NCI-H2107 (cell line): Measurements from ENCODE around the gene SLC17A5.
A peak's percentile ranks its signal among the peaks of the same experiment; 100 is the strongest.
"Not testable (repeated sequence)": the region's sequence is repeated elsewhere in the genome, so short reads cannot be mapped to it uniquely, and the experiment has no call there.

ENCODE experiments used
- DNase-seq: peaks from one replicate; lab custom pipeline; 2025; lab: John Stamatoyannopoulos, UW

Gene SLC17A5

DNA sequence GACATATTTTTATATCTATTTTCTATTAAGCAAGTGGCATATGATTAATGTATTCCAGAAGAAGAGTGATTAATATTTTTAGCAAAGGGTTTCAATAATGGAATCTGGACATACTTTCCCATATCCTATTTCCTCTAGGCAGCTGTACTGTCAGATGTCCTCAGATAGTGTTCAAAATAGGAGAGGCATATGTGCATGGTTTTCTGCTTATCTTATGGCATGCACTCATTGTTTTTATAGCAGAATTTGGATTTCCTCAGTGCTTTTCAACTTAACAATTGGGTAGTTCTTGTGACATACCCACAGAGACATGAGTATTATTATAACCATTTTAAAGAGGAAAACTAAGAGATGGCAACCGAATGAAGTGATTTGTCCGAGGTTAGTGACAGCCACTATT lies 12.6 kb upstream of the SLC17A5 start:
- DNase-seq = no peak

DNA sequence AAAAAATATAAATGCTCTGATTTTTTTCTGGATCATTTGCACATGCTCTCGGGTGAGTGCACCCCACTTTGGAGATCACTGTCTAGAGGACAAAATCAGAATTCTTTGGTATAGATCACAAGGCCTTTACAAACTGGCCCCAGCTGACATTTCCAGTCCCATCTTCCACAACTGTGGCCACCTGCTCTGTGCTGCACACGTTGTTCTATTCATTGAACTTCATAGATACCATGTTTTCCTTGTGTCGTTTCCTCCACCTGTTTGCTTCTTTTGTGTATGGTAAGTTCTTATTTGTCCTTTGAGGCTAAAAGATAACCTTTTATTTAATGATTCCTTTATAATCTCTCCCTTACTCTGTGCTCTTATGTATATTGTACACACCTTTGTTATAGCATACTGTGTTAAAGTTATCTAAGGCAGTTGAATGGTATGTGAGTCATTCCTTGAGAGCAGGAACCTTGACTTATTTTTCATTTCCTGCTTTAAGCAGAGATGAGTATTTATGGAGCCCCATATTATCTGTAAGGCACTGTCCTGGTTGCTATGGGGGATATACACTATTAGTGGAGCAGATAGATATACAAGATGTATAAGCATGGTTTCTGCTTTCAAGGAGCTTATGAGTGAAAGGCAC lies 12.0 kb upstream of the SLC17A5 start:
- DNase-seq = no peak

DNA sequence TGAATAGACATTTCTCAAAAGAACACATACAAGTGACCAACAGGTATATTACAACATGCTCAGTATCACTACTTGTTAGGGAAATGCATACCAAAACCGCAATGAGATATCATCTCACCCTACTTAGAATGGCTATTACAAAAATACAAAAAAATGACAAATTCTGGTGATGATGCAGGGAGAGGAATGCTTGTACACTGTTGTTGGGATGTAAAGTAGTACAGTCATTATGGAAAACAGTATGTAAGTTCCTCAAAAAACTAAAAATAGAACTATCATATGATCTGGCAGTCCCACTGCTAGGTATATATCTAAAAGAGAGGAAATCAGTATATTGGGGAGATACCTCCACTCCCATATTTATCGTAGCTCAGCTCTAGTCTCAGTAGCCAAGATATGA lies 10.9 kb upstream of the SLC17A5 start:
- no peak for DNase-seq

DNA sequence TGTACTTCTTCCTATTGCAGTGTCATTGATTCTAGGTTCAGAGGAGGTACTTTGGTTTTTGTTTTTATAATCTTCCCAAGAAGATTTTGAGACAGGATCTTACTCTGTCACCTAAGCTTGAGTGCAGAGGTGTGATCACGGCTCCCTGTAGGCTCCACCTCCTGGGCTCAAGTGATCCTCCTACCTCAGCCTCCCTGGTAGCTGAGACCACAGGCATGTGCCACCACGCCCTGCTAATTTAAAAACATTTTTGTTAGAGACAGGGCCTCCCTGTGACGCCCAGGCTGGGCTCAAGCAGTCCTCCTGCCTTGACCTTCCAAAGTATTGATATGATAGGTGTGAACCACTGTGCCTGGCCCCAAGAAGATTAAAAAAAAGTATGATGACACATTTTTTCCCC lies 3.4 kb upstream of the SLC17A5 start:
- DNase-seq = no peak

DNA sequence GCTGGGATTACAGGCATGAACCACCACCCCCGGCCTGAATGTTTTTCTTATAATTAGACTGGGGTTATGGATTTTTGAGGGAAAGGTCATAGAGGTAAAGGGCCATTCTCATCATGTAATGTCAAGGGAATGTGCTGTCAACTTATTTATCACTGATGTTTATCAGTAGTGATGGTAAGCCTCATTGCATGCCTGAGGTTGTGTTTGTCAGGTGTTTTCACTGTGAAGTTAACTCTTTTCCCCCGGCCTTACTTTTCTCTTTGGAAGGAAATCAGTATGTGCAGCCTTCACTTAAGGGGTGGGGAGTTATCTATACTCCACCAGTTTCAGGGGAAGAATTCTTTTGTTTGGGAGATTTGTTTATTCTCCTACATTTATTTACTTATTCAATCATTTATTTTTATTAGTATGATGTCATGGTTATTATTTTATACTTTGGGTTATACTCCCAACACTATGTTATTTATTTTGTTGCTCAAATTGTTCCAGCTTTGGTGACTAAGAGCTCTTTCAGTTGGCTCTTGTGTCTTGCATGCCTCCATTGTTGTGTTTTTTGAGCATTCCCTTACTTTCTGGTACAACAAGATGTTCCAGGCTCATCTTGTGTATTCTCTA lies 2.8 kb upstream of the SLC17A5 start:
- DNase-seq = no peak

DNA sequence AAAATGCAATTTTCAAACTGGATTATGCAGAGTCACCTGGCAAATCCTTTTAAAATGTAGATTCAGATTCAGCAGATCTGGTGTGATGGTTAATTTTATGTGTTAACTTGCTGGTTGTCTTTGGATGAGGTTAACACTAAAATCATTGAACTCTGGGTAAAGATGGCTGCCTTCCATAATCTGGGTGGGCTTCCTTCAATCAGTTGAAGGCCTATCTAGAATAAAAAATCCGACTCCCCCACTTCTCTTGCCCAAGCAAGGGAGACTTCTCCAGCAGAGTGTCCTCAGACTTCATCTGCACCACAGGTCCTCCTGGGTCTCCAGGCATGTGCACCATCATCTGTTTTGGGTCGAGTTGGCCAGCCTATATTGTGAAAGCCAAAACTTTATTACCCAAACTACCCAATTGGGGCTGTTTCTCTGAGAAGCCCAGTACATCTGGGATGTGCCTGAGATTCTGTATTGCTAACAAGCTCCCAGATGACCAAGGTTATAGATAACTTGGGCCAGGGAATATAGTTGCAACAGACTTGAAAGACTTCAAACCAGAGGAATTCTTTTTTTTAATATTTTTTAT lies 1.6 kb upstream of the SLC17A5 start:
- no peak for DNase-seq

DNA sequence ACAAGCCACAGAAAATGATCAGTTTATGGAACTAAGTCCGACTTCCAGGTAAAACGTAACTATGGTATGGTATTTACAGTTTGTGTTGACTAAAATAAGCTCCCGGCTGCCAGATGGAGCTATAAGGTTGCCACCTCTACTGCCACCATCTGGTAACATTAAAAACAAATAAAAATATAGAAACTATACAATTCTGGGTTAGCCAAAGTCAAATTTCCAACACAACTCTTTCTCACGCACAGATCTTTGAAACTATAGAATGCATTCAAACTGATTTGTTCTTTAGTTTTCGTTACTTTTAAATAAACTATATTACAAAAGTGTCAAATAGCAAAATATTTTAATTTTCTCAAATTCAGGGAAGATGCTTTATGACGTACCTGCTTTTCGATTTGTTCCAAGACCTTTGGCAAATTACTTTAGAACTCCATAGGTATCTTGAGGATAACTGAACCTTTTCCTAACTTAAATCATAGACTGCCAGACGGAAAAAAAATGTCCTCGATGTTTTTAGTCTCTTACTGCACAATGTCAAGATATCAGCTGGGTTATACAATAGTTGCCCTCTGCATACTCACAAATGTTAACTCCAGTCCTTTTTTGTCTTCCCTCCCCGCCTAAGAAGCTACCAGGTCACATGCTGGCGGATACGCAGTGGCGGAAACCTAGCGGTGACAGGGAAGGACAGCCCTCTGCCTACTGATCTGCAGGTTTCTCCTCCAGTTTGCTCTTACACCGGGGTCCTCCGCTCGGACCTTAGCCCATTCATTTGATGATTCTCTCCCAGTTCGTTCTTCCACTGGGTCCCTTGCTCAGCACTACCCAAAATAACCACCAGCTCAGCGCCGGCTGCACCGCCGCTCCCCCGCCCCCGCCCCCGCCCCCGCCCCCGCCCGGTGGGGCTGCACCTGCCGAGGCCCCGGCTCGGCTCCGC lies 888 bp downstream of the SLC17A5 start:
- DNase-seq = peak; percentile 9

DNA sequence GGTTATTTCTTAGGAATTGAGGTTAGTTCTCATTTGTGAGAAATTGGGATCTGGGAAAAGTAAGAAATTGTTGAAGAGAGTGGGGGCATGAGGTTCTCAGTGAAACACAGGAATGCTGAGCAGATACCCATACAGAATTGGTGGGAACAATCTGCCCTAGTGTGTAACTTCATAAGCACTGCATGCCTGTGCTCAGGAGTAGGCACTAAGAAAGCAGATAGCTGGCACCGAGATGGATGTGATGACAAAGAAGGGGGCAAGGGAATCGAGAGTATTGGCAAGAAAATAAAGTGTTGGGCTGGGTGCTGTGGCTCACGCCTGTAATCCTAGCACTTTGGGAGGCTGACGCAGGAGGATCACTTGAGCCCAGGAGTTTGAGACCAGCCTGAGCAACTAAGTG lies 4.0 kb downstream of the SLC17A5 start:
- DNase-seq = no peak

DNA sequence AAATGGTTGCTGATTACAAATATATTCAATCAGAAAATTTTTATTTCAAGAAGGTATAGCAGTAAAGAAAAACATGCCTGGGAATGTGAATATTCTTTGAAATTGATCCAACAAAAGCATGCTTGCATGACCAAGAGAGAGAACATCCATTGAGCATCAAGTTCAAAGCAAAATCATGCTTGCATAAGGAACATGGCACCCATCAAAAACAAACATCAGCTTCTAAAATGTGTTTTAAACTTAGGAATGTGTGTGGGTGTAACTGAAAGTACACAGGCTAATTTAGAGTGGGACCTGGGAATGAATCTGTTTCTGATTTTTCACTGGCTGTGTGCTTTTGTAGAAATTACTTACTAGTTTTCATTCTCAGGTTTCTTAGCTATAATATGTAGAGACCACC lies 5.6 kb downstream of the SLC17A5 start:
- no peak for DNase-seq

DNA sequence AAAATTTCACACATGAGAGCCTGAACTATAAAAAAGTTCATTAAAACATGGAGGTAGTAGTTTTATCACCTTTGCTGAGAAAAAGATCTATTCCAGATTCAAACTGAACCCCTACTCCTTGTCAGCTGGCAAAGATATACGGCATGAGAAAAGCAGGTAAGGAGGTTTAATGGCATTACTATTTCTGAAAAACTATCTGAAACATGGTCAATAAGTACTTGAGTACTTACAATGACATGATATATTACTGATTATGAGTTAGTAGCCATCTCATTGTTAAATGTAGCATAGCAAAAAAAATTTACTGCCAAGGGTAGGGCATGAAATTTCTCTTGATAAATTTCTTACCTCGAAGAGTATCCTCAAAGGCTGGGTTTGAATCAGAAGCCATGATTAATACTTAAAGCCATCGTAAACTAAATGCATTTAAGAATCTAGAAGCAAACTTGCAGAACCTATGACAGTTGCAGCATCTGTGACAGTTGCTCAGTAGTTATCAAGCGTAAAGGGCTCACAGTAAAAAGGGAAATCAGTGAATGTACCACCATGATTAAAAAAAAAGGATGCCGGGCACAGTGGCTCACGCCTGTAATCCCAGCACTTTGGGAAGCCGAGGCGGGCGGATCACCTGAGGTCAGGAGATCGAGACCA lies 8.7 kb downstream of the SLC17A5 start:
- DNase-seq = no peak

DNA sequence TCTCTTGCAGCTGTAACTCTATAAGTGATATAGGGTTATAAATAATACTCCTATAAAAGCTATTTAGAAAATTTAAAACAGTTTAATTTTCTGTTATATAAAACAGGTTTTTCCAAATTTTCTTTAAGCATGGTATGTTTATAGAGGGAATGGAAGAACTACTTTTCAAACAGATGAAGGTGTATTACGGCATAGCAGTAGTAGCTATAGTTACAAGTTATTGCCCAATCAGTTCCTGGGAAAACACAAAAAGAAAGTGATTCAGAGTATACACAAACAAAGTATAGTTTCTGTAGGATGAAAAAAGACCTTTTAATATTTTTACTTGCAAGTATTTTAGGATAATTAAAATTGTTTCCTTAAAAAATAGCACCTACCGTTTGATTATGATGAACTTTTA lies 9.8 kb downstream of the SLC17A5 start:
- no peak for DNase-seq

DNA sequence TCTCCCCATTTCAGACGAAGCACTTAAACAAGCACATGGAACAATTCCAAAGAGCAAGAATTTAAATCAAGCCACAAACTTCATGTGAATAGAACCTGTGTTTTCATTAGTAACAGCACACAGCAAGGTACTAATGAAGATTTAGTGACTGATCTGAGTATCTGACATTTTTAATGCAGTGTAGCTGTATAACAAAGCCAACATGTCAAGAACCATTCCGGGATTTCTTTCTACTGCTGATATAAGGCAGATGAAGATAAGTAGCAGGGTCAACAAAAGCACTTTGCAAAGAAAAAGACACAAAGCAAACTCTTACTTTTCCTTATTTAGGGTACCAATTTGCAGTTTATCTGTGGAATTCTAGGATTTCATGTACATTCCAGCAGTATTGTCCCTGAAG lies 11.3 kb downstream of the SLC17A5 start:
- DNase-seq = no peak

DNA sequence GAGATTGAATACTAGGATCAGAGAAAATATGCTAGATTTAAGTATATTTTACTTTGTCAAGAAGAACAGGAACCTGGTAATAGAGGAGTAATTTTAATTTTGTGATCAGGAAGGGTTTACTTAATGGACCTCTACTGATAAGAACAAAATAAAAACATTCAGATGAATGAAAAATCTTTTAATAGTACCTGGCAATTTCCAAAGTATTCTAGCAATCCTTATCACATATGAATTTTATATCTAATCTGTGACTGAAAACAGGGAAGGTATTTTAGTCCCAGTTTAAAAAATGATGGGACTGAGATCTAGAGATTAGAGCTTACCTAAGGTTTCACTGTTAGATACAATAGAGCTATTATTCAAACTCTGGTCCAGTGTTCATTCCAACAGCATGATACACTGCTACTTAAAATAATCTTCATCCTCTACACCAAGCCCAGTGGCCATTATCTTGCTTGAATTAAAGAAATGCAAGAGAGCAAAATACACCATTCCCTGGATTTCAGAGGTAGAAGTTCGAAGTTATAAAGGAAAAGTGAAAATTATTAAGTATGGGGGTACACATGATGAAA lies 13.5 kb downstream of the SLC17A5 start:
- no peak for DNase-seq

DNA sequence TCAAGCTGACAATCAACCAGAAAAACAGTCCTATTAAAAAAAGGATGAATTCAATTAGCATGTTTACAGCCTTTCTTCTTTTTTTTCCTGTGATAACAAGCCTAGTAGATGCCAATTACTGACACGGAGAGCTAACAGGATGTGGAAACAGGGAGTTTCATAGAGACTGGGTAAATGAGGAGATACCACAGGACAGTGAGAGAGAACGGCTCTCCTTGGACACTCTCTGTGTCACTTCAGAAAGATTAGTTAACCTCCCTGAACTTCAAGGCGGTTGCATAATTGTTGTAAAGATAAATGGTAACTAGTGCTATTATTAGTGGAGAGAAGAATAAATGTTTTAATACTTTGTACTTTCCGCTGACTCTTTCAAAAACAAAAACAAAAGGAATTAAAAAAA lies 14.8 kb downstream of the SLC17A5 start:
- no peak for DNase-seq

DNA sequence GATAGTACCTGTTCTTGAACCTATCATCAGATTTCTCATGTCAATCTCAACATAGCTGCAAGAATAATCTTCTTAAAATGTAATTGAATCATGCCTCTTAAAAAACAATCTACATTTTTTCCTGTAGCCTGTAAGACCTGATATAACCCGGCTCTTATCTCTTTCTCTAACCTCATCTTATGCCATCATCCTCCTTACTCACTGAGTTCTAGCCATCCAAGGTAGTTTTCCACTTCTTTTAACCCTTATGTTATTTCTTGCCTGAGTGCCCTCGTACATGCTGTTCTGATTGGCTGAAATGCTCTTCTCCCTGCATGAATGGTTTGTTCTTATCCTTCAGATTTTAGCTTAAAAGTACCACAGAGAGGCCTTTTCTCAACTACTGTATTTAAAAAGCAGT lies 16.4 kb downstream of the SLC17A5 start:
- DNase-seq = no peak

DNA sequence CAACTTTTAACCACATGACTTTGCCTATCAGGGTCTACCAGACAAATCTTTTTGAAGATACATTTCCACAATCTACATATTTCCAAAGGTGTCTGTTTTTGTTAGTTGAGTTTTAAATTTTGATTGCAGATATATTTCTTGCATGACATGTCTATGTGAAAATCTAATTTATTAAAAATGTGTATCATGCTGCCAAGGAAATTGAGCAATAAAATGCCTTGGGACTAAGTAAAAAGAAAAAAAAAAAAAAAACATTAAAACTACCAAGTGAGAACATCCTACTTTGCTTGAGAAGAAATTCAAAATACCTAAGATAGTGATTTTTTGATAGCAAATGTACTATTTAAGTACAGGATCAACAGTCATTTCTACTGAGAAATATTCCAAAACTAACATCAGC lies 17.7 kb downstream of the SLC17A5 start:
- no peak for DNase-seq

DNA sequence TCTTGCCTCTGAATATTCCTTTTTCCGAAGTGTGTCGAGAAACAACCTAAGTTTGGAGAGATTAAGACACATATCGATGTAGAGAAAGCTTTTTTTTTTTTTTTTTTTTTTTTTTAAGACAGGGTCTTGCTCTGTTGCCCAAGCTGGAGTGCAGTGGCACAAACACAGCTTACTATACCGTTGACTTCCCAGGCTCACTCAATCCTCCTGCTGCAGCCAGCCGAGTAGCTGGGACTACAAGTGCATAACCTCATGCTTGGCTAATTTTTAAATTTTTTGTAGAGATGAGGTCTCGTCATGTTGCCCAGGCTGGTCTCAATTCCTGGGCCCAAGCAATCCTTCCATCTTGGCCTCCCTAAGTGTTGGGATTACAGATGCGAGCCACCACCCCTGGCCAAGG lies 21.4 kb downstream of the SLC17A5 start:
- no peak for DNase-seq

DNA sequence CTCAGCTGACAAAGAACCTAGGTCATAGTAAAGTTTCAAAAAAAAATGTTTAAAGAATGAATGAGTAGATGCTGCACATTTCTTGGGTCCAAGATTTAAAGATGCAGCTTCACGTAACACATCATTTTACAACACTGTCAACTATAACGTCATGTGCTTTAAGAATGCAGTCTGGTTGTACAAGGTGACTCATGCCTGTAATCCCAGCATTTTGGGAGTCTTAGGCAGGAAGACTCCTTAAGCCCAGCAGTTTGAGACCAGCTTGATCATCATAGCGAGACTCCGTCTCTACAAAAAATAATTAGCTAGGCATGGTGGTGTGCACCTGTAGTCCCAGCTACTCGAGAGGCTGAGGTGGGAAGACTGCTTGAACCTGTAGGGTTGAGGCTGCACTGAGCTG lies 21.9 kb downstream of the SLC17A5 start:
- DNase-seq = no peak

DNA sequence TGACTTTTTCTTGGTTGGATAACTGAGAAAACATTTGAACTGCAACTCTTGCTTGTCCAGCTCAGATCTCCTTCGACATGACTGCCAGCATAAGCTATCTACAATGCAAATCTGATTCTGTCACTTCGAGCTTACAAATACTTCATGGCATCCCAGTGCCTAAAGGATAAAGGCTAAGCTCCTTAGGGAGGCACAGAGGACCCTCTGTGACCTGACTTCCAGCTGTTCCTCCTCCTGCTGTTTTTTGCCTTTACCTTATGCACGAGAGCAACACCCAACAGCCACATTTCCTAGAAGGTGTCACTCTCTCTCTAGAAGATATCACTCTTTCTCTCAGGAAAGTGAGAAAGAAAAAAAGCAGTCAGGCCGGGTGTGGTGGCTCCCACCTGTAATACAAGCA lies 23.4 kb downstream of the SLC17A5 start:
- no peak for DNase-seq

DNA sequence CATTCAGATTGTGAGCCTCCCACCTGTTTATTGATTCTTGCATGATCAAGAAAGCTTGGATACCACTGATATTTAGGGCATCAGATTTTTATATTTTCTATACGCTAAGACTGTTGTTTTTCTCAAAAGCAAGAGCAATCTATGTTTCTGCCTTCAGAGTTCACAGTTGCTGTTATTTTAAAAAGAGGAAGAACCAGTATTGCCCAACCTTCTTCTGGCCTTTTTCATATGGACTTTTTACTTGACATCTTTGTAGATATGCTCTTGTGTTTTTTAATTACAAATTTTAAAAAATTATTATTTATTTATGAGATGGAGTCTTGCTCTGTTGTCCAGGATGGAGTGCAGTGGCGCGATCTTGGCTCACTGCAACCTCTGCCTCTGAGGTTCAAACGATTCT lies 28.9 kb downstream of the SLC17A5 start:
- no peak for DNase-seq

DNA sequence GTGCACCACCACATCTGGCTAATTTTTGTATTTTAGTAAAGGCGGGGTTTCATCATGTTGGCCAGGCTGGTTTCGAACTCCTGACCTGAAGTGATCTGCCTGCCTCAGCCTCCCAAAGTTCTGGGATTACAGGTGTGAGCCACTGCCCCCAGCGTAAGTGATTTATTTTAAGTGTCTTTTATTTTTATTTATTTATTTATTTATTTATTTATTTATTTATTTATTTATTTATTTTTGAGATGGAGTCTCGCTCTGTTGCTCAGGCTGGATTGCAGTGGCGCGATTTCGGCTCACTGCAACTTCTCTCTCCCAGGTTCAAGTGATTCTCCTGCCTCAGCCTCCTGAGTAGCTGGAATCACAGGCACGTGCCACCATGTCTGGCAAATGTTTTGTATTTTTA lies 30.3 kb downstream of the SLC17A5 start:
- DNase-seq = not testable (repeated sequence)

DNA sequence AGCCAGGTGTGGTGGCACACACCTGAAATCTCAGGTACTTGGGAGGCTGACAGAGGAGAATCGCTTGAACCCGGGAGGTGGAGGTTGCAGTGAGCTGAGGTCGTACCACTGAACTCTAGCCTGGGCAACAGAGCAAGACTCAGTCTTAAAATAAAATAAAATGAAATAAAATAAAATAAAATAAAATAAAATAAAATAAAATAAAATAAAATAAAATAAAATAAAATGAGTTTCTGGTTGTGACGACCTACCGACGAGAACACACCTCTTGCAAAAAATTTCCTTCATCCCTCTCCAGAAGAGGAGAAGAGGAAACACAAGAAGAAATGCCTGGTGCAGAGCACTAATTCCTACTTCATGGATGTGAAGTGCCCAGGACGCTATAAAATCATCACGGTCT lies 35.7 kb downstream of the SLC17A5 start:
- not testable (repeated sequence) for DNase-seq
